Fibroblast of villous mesenchyme (primary cell): Measurements from ENCODE around the gene SLC12A2. TPM values are rescaled to one million over a fixed set of nuclear protein-coding genes. Genes with fewer than 3 reads are reported as not detected.

ENCODE experiments used
- DNase-seq: peaks from one replicate; pipeline ENCODE4 v3.0.0-alpha.2; 2010; ENCODE audit warnings: low read depth
- H3K4me3 ChIP-seq: 2 replicates; pipeline ENCODE4 v1.5.1; 2011; ENCODE audit warnings: low read depth, mild to moderate bottlenecking, low read length
- CTCF ChIP-seq: IDR thresholded peaks from 2 replicates; pipeline ENCODE4 v1.5.1; 2012; ENCODE audit warnings: low read depth, mild to moderate bottlenecking, low read length; ENCODE audit not compliant: insufficient read depth
- total RNA-seq: library from RNA; depleted of rRNA; stranded (reverse); fragments of >200 nt; gene quantifications from 2 replicates; pipeline ENCODE4 v1.2.3, GENCODE V29; 2012

SLC12A2 gene
- total RNA-seq, 1 donor = 37.1 TPM

- no peak overlapping the region for H3K4me3 ChIP-seq
- DNase-seq = no peak
These were observed 21.6 kb downstream of the SLC12A2 start for GRCh38 chr5:128105203-128105602.

GRCh38 chr5:128109138-128109537 is 25.6 kb downstream of the SLC12A2 start:
- TF ChIP-seq CTCF = no peak
- H3K4me3 ChIP-seq = no peak overlapping the region
- no peak for DNase-seq

More at GRCh38 chr5:128105203-128105602, 21.6 kb downstream of the SLC12A2 start:
- no peak for TF ChIP-seq CTCF

- TF ChIP-seq CTCF = no peak
- no peak for DNase-seq
- H3K4me3 ChIP-seq = no peak overlapping the region
These were observed 26.2 kb downstream of the SLC12A2 start for GRCh38 chr5:128109766-128110165.

- H3K4me3 ChIP-seq = no peak overlapping the region
- TF ChIP-seq CTCF = no peak
- DNase-seq = peak; percentile 28
These were observed 28.4 kb downstream of the SLC12A2 start for GRCh38 chr5:128111818-128112448.

DNA sequence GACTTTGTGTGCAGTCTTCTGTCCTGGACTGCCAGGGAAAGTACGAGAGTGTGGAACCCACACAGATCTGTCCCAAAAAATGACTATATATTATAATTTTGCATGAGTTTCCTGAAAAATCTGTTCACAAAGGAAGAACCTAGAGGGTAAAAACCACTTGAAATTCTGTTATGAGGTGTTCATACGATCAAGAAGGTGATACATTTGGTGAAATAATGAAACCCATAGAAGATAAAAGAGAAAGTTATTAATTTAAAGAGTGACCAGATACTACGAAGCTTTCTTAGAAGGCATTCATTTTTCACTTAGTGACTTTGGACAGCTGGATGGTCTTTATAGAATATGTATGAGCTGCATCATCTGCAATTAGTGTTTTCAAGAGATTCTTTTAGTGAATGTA is 32.9 kb downstream of the SLC12A2 start:
- no peak for TF ChIP-seq CTCF
- no peak overlapping the region for H3K4me3 ChIP-seq
- no peak for DNase-seq

GRCh38 chr5:128118214-128118613 is 34.6 kb downstream of the SLC12A2 start:
- DNase-seq = no peak
- no peak overlapping the region for H3K4me3 ChIP-seq
- no peak for TF ChIP-seq CTCF

GRCh38 chr5:128121651-128122050 is 38.1 kb downstream of the SLC12A2 start:
- peak; percentile 30 for DNase-seq
- no peak for TF ChIP-seq CTCF
- no peak overlapping the region for H3K4me3 ChIP-seq
